SK-N-MC (cell line): ENCODE results near the gene TEX28.
"Not testable (repeated sequence)": the region's sequence is repeated elsewhere in the genome, so short reads cannot be mapped to it uniquely, and the experiment has no call there.

Experiments used
- DNase-seq: peaks from one replicate; pipeline ENCODE4 v3.0.0-alpha.2; 2011; ENCODE audit warnings: low read depth, low spot score
- H3K27ac ChIP-seq: fragments of 200-600 bp; sonication (generic); 2 replicates; pipeline ENCODE4 v1.5.1; 2016; ENCODE audit warnings: mixed run types
- H3K36me3 ChIP-seq: fragments of 200-600 bp; sonication (generic); 2 replicates; pipeline ENCODE4 v1.6.1; 2017; ENCODE audit warnings: antibody characterized with exemption, low read length, mixed read lengths; ENCODE audit not compliant: insufficient read depth
- H3K4me3 ChIP-seq: fragments of 200-600 bp; sonication (generic); 2 replicates; pipeline ENCODE4 v1.5.1; 2016
- H3K9ac ChIP-seq: fragments of 200-600 bp; sonication (generic); 2 replicates; pipeline ENCODE4 v1.8.0; 2017; ENCODE audit warnings: mixed run types, mixed read lengths; ENCODE audit not compliant: insufficient read length
- H3K9me3 ChIP-seq: fragments of 200-600 bp; sonication (generic); 2 replicates; pipeline ENCODE4 v1.6.1; 2017; ENCODE audit warnings: low read depth, mild to moderate bottlenecking, antibody characterized with exemption, low read length, moderate library complexity, mixed read lengths

TEX28 gene

GRCh38 chrX:154258711-154259110 lies 36.2 kb downstream of the TEX28 start:
- H3K9ac ChIP-seq, DNase-seq, H3K4me3 ChIP-seq, H3K27ac ChIP-seq, H3K36me3 ChIP-seq, H3K9me3 ChIP-seq: not testable (repeated sequence)

- H3K9ac ChIP-seq, H3K9me3 ChIP-seq, H3K36me3 ChIP-seq, H3K4me3 ChIP-seq, H3K27ac ChIP-seq, DNase-seq: not testable (repeated sequence)
Observed at GRCh38 chrX:154257282-154257681, 37.6 kb downstream of the TEX28 start, which contains the start of gene OPN1MW3. Gene OPN1MW3 (plus strand): TSS chrX:154257582. CDS start chrX:154257620, 38 bp downstream.

GRCh38 chrX:154248076-154248475 lies 46.8 kb downstream of the TEX28 start:
- not testable (repeated sequence) for H3K4me3 ChIP-seq, H3K36me3 ChIP-seq, H3K9ac ChIP-seq, DNase-seq, H3K27ac ChIP-seq, H3K9me3 ChIP-seq

- H3K27ac ChIP-seq, DNase-seq, H3K36me3 ChIP-seq, H3K9me3 ChIP-seq, H3K4me3 ChIP-seq, H3K9ac ChIP-seq: not testable (repeated sequence)
Observed at GRCh38 chrX:154247377-154248045, 47.4 kb downstream of the TEX28 start.

GRCh38 chrX:154239982-154240503 lies 54.9 kb downstream of the TEX28 start:
- not testable (repeated sequence) for H3K36me3 ChIP-seq, H3K9me3 ChIP-seq, H3K9ac ChIP-seq, DNase-seq, H3K27ac ChIP-seq, H3K4me3 ChIP-seq

GRCh38 chrX:154238939-154239559 lies 55.9 kb downstream of the TEX28 start:
- H3K36me3 ChIP-seq, H3K9me3 ChIP-seq, H3K9ac ChIP-seq, H3K27ac ChIP-seq, H3K4me3 ChIP-seq, DNase-seq: not testable (repeated sequence)

GRCh38 chrX:154233620-154234019 lies 61.3 kb downstream of the TEX28 start:
- H3K27ac ChIP-seq, DNase-seq, H3K4me3 ChIP-seq, H3K36me3 ChIP-seq, H3K9ac ChIP-seq, H3K9me3 ChIP-seq: not testable (repeated sequence)

GRCh38 chrX:154231443-154231842 lies 63.5 kb downstream of the TEX28 start:
- H3K9ac ChIP-seq, H3K4me3 ChIP-seq, DNase-seq, H3K27ac ChIP-seq, H3K9me3 ChIP-seq, H3K36me3 ChIP-seq: not testable (repeated sequence)

- not testable (repeated sequence) for DNase-seq, H3K9ac ChIP-seq, H3K9me3 ChIP-seq, H3K27ac ChIP-seq, H3K4me3 ChIP-seq, H3K36me3 ChIP-seq
Observed at GRCh38 chrX:154226706-154227105, 68.2 kb downstream of the TEX28 start.

- H3K27ac ChIP-seq, H3K36me3 ChIP-seq, H3K9ac ChIP-seq, H3K4me3 ChIP-seq, H3K9me3 ChIP-seq, DNase-seq: not testable (repeated sequence)
Observed at GRCh38 chrX:154225292-154225691, 69.6 kb downstream of the TEX28 start.
